Tibial artery (tissue), 4 donors: ENCODE data around the gene ZNRD2.

Experiments
- DNase-seq, 2 donors: peaks; one replicate each; pipeline ENCODE4 v3.0.0-alpha.2; 2019
- H3K27ac ChIP-seq, 2 donors: fragments of 200-600 bp; sonication (generic) in 1 of 2; 1 replicate in 1 of 2; 2 replicates in 1 of 2; pipeline ENCODE4 v1.5.1; 2018 to 2019; ENCODE audit warnings: mild to moderate bottlenecking in 1 of 2
- H3K27me3 ChIP-seq, 2 donors: fragments of 200-600 bp; sonication (generic) in 1 of 2; one replicate each; pipeline versions ENCODE4 v1.5.1 to v1.6.0; 2016 to 2019
- H3K36me3 ChIP-seq, 3 donors: fragments of 200-600 bp; sonication (generic) in 2 of 3; one replicate each; pipeline ENCODE4 v1.5.1; 2016 to 2019; ENCODE audit warnings: mild to moderate bottlenecking in 2 of 3
- H3K4me1 ChIP-seq, 4 donors: fragments of 200-600 bp; sonication (generic) in 2 of 4; 1 replicate in 3 of 4; 2 replicates in 1 of 4; pipeline ENCODE4 v1.5.1; 2016 to 2019
- H3K4me3 ChIP-seq, 2 donors: fragments of 200-600 bp; sonication (generic) in 1 of 2; 1 replicate in 1 of 2; 2 replicates in 1 of 2; pipeline ENCODE4 v1.5.1; 2018 to 2019; ENCODE audit warnings: mild to moderate bottlenecking in 2 of 2
- H3K9me3 ChIP-seq, 3 donors: fragments of 200-600 bp; sonication (generic) in 1 of 3; one replicate each; pipeline ENCODE4 v1.5.1; 2016 to 2019
- intact Hi-C: fragments of 100-400 bp; cut with DNase I; formaldehyde crosslinking; loops from one replicate; pipeline ENCODE4 v1.15.0; 2023; ENCODE audit warnings: low total_unique reads
- TF ChIP-seq, protein P1 (sequence below), 2 experiments: fragments of 200-600 bp in 1 of 2; fragments of 450-650 bp in 1 of 2; IDR thresholded peaks; one replicate each; pipeline ENCODE4 v1.5.1; 2017 to 2019; ENCODE audit warnings: antibody characterized with exemption in 2 of 2, mild to moderate bottlenecking in 1 of 2, moderate library complexity in 1 of 2

Gene ZNRD2

DNA sequence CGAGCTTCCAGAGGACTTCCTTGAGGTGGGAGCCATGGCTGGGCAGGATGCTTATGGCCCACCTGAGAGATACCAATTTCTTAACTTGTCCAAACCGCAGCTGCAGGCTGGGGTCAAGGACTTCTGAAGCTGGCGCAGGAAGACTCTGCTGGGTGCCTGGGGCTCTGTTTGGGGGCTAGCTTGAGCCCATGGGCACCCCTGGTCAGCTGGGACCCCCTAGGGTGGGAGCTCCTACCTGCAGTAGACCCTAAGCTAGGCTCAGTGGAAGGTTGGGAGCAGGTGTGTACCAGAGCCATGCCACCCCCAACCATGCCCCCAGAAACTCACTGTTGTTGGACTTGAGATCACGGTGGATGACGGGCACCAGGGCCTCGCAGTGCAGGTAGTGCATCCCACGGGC, 42.4 kb downstream of the ZNRD2 start:
- peaks cover 0 to 71% (median 62%) of the 10 kb centered on the region in 4 donors for H3K4me1 ChIP-seq
- TF ChIP-seq, protein P1, sequence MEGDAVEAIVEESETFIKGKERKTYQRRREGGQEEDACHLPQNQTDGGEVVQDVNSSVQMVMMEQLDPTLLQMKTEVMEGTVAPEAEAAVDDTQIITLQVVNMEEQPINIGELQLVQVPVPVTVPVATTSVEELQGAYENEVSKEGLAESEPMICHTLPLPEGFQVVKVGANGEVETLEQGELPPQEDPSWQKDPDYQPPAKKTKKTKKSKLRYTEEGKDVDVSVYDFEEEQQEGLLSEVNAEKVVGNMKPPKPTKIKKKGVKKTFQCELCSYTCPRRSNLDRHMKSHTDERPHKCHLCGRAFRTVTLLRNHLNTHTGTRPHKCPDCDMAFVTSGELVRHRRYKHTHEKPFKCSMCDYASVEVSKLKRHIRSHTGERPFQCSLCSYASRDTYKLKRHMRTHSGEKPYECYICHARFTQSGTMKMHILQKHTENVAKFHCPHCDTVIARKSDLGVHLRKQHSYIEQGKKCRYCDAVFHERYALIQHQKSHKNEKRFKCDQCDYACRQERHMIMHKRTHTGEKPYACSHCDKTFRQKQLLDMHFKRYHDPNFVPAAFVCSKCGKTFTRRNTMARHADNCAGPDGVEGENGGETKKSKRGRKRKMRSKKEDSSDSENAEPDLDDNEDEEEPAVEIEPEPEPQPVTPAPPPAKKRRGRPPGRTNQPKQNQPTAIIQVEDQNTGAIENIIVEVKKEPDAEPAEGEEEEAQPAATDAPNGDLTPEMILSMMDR (IDR thresholded peaks at IDR 0.05) = no peak
- H3K36me3 ChIP-seq = peaks cover under 1 to 65% (median 14%) of the 10 kb centered on the region in 3 donors
- no peaks in the 10 kb centered on the region for H3K9me3 ChIP-seq
- H3K27me3 ChIP-seq = no peaks in the 10 kb centered on the region
- intact Hi-C loops = loop anchor here (5.0 kb wide), 1 partner anchor 85 kb away; the partner anchor contains the start of gene SCYL1
- H3K27ac ChIP-seq = peak overlapping the region; percentile 87 to 96
- peak in 1 of 2 donors; percentile 70 for DNase-seq
- peak overlapping the region; percentile 78 to 83 for H3K4me3 ChIP-seq

DNA sequence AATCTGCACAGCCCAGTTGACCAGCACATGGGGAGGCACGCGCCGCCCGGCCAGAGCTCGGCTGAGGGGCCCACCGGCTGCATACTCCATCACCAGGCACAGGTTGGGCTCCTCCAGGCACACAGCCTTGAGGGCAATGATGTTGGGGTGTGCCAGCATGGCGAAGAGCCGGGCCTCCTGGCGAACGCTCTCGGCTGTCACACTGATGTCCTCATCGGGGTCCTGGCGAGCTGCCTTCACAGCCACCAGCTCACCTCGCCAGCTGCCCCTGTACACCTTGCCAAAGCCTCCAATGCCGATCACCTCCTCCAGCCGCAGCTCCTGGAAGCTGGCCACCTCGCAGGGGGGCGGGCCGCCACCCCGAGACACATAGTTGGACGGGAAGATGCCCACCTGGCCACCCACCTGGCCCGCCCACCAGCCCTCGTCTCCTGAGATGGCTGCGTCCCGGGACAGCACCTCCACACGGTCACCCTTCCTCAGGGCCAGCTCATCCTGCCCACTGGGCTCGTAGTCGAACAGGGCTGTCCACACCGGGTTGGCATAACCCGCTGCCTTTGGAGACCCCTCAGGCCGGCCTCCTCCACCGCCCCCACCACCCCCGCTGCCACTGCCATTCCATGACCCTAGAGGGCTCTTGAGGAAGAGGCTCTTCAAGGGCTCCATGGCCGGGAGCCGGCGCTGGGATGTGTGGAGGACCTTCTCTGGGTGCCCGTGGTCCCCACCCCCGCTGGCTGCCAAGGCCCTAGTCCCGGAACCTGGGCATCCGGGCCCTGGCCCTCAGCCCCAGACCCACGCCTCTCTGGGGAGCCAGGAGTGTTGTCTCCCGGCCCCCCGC, 43.0 kb downstream of the ZNRD2 start:
- peak overlapping the region; percentile 78 to 83 for H3K4me3 ChIP-seq
- H3K9me3 ChIP-seq = no peaks in the 10 kb centered on the region
- peaks cover 6 to 65% (median 15%) of the 10 kb centered on the region in 3 donors for H3K36me3 ChIP-seq
- no peaks in the 10 kb centered on the region for H3K27me3 ChIP-seq
- H3K27ac ChIP-seq = peak overlapping the region; percentile 87 to 96
- TF ChIP-seq, protein P1 (IDR thresholded peaks at IDR 0.05) = no peak
- intact Hi-C loops = loop anchor here (5.0 kb wide), 1 partner anchor 86 kb away; the partner anchor contains the start of gene SCYL1
- H3K4me1 ChIP-seq = peaks cover 0 to 67% (median 59%) of the 10 kb centered on the region in 4 donors
- peak in 1 of 2 donors; percentile 77 for DNase-seq

DNA sequence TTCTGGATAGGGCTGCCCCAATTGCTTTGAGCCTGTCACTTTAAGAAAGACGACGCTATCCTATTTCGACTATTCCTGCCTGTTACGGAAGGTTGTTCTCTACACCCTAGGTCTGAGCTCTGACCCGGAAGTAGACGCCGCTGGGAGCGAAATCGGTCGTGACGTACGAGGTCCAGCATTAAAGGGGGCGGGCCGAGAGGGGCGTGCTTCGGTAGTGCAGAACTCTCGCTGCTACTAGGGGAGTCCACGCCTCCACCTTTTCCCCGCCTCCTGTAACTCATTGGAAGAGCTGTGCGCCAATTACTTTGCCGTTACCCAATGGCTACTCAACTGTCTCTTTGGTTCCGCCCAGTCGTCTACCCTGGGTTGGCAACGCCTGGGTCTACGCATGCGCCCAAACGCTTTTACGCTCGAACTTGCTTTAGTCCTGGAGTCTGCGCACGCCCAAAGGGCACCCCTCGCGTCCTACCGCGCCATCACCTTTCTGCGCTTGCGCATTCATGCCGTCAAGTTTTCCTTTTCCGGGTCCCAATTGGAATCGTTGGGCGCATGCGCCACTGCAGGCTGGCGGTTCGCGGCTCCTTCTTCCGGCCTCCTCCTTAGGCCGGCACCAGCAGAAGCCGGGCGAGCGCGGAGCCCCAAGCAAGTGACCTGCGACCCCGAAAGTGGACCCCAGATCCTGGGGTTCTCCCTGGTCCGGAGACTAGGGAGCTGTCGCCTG, 45.1 kb downstream of the ZNRD2 start, which contains the start of gene PCNX3:
PCNX3 (plus strand) TSS at position 548 of the 721 bp plus-strand sequence. CDS start 536 bp downstream, outside the sequence.
- Histone ChIP-seq H3K4me1 (peaks cover 0 to 59% (median 49%) of the 10 kb centered on the region in 4 donors), H3K9me3 (no peaks in the 10 kb centered on the region), H3K27ac (peak within 1 kb of the TSS; percentile 88 to 96), H3K36me3 (peaks cover 26 to 65% (median 33%) of the 10 kb centered on the region in 3 donors), H3K4me3 (peak within 1 kb of the TSS; percentile 98), H3K27me3 (no peaks in the 10 kb centered on the region)
- TF ChIP-seq, protein P1 (IDR thresholded peaks at IDR 0.05) = no peak
- DNase-seq = peak; percentile 100
- intact Hi-C loops = loop anchor here (5.0 kb wide), 2 partner anchors 47 to 202 kb away; partner anchors contain the start of gene RELA

DNA sequence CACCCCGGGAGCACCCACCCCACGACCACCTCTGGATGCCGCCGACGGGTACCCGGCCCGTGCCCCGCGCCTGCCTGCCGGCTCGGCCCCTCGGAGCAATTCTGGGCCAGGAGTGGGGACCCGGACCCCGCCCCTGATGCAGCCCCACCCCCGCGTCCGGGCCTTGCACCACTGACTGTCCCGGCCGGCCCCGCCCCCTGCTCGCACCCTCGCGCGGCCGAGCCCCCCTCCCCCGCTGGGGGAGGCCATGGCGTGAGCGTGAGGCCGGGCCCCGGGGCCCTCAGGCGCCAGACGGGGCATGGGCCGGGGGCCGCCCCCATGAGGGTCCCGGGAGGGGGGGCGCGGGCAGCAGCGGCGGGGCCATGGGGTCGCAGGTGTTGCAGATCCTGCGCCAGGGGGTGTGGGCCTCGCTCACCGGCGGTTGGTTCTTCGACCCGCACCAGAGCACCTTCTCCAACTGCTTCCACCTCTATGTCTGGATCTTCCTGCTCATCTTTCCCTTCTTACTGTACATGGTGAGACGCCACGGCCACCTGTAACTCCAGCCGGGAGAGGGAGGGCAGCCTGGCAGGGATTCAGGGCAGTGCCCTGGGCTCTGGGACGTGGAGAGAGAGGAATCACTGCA, 45.8 kb downstream of the ZNRD2 start:
- Histone ChIP-seq H3K9me3 (no peaks in the 10 kb centered on the region), H3K4me3 (peak overlapping the region; percentile 98), H3K27ac (peak overlapping the region; percentile 88 to 91), H3K27me3 (no peaks in the 10 kb centered on the region), H3K4me1 (peaks cover 0 to 52% (median 43%) of the 10 kb centered on the region in 4 donors), H3K36me3 (peaks cover 33 to 66% (median 40%) of the 10 kb centered on the region in 3 donors)
- DNase-seq = peak in 1 of 2 donors; percentile 84
- TF ChIP-seq, protein P1 (IDR thresholded peaks at IDR 0.05) = no peak
- intact Hi-C loops = loop anchor here (5.0 kb wide), 2 partner anchors 46 to 201 kb away; partner anchors contain the start of gene RELA

DNA sequence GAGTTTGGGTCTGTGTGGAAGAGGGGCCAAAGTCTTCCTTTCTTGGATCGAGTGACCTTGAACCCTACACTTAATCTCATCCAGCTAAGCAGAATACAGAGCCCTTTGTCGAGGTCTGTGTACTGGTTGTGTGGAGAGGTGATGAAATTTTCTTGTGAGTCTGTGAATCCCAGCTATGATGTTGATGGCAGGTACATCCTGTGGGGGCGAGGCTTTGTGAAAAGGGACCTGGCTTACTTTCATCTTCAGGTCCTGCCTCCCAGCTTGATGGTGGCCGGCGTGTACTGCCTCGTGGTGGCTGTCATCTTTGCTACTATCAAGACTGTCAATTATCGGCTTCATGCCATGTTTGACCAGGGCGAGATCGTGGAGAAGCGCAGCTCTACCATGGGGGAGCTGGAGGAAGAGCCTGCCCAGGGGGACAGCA, 46.3 kb downstream of the ZNRD2 start:
- TF ChIP-seq, protein P1 (IDR thresholded peaks at IDR 0.05) = no peak
- DNase-seq = peak in 1 of 2 donors; percentile 66
- Histone ChIP-seq H3K36me3 (peaks cover 34 to 66% (median 42%) of the 10 kb centered on the region in 3 donors), H3K4me1 (peaks cover 0 to 47% (median 37%) of the 10 kb centered on the region in 4 donors), H3K9me3 (no peaks in the 10 kb centered on the region), H3K27ac (peak overlapping the region; percentile 88 to 91), H3K4me3 (peak overlapping the region; percentile 98), H3K27me3 (no peaks in the 10 kb centered on the region)
- intact Hi-C loops = loop anchor here (5.0 kb wide), 2 partner anchors 46 to 201 kb away; partner anchors contain the start of gene RELA
